Measurements from ENCODE around the gene PTPRE. TPM values are rescaled to one million over a fixed set of nuclear protein-coding genes. Genes with fewer than 3 reads are reported as not detected.
A peak's percentile ranks its signal among the peaks of the same experiment; 100 is the strongest.

The PTPRE gene
- total RNA-seq, 1 experiment from 2014 or later = 0.70 TPM

DNA sequence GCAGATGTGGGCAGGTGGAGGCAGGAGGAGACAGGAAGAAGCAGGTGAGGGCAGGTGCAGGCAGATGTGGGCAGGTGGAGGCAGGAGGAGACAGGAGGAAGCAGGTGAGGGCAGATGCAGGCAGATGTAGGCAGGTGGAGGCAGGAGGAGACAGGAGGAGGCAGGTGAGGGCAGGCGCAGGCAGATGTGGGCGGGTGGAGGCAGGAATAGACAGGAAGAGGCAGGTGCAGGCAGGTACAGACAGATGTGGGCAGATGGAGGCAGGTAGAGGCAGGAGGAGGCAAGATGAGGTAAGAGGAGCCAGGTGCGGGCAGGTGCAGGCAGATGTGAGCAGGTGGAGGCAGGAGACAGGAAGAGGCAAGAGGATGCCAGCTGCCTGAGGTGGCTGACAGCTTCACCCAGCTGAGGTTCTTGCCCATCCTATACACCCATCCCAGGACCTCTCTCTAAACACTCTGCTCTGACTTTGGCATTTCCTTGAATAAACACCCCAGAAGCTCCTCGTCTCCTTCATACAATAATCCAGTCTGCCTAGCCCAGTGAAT lies 33.0 kb downstream of the PTPRE start:
- Histone ChIP-seq H3K79me2 (ENCODE audit: insufficient read depth, low read length) (no peaks in the 10 kb centered on the region), H3K56ac (ENCODE audit: insufficient read length, low read depth, low read length) (no peak overlapping the region), H2AFZ (ENCODE audit: low read length) (no peak overlapping the region), H3T11ph (ENCODE audit: low read length) (no peak overlapping the region), H2BK12ac (ENCODE audit: insufficient read length, low read depth, low read length) (no peak overlapping the region), H3K4me2 (ENCODE audit: insufficient read depth, insufficient read length, low read length) (no peak overlapping the region), H2BK120ac (ENCODE audit: low read depth, low read length, poor library complexity, severe bottlenecking) (no peak overlapping the region), H2BK20ac (ENCODE audit: low read depth, low read length, poor library complexity, severe bottlenecking) (no peak overlapping the region), H3K14ac (ENCODE audit: insufficient read depth, low read length) (peak overlapping the region; percentile 37; the same call in 1 of the 2 replicates), H2BK5ac (ENCODE audit: insufficient read length, low read length) (no peak overlapping the region), H3K23me2 (ENCODE audit: insufficient read length, low read depth, low read length, poor library complexity, severe bottlenecking) (no peaks in the 10 kb centered on the region), H3K18ac (ENCODE audit: insufficient read length, low read depth, low read length) (peak overlapping the region; percentile 11), H3K9ac (ENCODE audit: extremely low read depth, insufficient read length, low read length) (no peak overlapping the region), H2BK15ac (ENCODE audit: low read depth, low read length) (no peak overlapping the region), H4K5ac (ENCODE audit: insufficient read length, low read depth, low read length) (no peak overlapping the region), H3K4me1 (ENCODE audit: insufficient read depth, low read length) (peaks cover 4% of the 10 kb centered on the region; the same call in 1 of the 2 replicates), H3K9me3 (ENCODE audit: control insufficient read depth, low read depth, low read length) (no peaks in the 10 kb centered on the region), H3K23ac (ENCODE audit: insufficient read length, low read depth, low read length) (no peak overlapping the region), H3K79me1 (ENCODE audit: insufficient read depth, low read depth, low read length, poor library complexity, severe bottlenecking) (no peaks in the 10 kb centered on the region), H2AK5ac (ENCODE audit: insufficient read length, low read length) (no peak overlapping the region), H4K91ac (ENCODE audit: insufficient read length, low read depth, low read length) (no peak overlapping the region), H4K20me1 (ENCODE audit: control insufficient read depth, insufficient read depth, insufficient read length) (no peaks in the 10 kb centered on the region), H3K27ac (ENCODE audit: insufficient read length, low read depth, low read length) (no peak overlapping the region), H4K8ac (replicated peaks; ENCODE audit: insufficient read length, low read depth, low read length) (no peak overlapping the region), H3K4ac (ENCODE audit: low read depth, low read length) (no peak overlapping the region), H3K27me3 (ENCODE audit: insufficient read depth, low read length) (no peaks in the 10 kb centered on the region)
- WGBS (ENCODE audit: extremely low coverage, insufficient read length, low lambda C conversion rate) = no CpG with 5 or more reads among the region's 4 CpGs
- no peak for DNase-seq
- Mint-ChIP-seq H3K27me3 (ENCODE audit: low read depth) (peaks cover 4% of the 10 kb centered on the region), H3K4me1 (peaks cover 12 to 16% of the 10 kb centered on the region in 2 experiments), H3K4me3 (no peak overlapping the region; a peak in 1 of 5 replicates), H3K27ac (no peak overlapping the region; a peak in 2 of 7 replicates), H3K9me3 (no peaks in the 10 kb centered on the region; a peak in 2 of 5 replicates), H3K36me3 (ENCODE audit: insufficient read depth in 1 of 3, low read depth in 3 of 3) (no peaks in the 10 kb centered on the region; a peak in 2 of 7 replicates)
- TF ChIP-seq, protein P1, sequence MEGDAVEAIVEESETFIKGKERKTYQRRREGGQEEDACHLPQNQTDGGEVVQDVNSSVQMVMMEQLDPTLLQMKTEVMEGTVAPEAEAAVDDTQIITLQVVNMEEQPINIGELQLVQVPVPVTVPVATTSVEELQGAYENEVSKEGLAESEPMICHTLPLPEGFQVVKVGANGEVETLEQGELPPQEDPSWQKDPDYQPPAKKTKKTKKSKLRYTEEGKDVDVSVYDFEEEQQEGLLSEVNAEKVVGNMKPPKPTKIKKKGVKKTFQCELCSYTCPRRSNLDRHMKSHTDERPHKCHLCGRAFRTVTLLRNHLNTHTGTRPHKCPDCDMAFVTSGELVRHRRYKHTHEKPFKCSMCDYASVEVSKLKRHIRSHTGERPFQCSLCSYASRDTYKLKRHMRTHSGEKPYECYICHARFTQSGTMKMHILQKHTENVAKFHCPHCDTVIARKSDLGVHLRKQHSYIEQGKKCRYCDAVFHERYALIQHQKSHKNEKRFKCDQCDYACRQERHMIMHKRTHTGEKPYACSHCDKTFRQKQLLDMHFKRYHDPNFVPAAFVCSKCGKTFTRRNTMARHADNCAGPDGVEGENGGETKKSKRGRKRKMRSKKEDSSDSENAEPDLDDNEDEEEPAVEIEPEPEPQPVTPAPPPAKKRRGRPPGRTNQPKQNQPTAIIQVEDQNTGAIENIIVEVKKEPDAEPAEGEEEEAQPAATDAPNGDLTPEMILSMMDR (conservative IDR thresholded peaks at IDR 0.05) = no peak

Measured in H9 (cell line).